ENCODE results near the gene AATK.

The AATK gene

GRCh38 chr17:81190591-81190990 is 24.6 kb upstream of the AATK start:
- POLR2A ChIA-PET = no interaction called here
- no peak overlapping the region for H3K4me3 ChIP-seq (ENCODE audit: low read depth, low read length)
- CTCF ChIA-PET = interaction anchor here (1.0 to 6.6 kb wide), 6 partner anchors 9 to 47 kb away, joined by 3 to 36 read pairs (median 5); no protein-coding TSS in a partner anchor
- DNase-seq (ENCODE audit: low read depth, low spot score) = no peak
- TF ChIP-seq CTCF (IDR thresholded peaks at IDR 0.05; ENCODE audit: insufficient read depth, low read length, missing control alignments) = no peak

GRCh38 chr17:81189670-81190530 is 23.9 kb upstream of the AATK start:
- H3K4me3 ChIP-seq (ENCODE audit: low read depth, low read length) = no peak overlapping the region
- DNase-seq (ENCODE audit: low read depth, low spot score) = no peak
- peak; percentile 6 for TF ChIP-seq CTCF (IDR thresholded peaks at IDR 0.05; ENCODE audit: insufficient read depth, low read length, missing control alignments)
- ChIA-PET CTCF (interaction anchor here (1.0 to 6.6 kb wide), 6 partner anchors 8 to 46 kb away, joined by 3 to 36 read pairs (median 5); no protein-coding TSS in a partner anchor), POLR2A (no interaction called here)

- H3K4me3 ChIP-seq (ENCODE audit: low read depth, low read length) = no peak overlapping the region
- TF ChIP-seq CTCF (IDR thresholded peaks at IDR 0.05; ENCODE audit: insufficient read depth, low read length, missing control alignments) = no peak
- no peak for DNase-seq (ENCODE audit: low read depth, low spot score)
- ChIA-PET CTCF (interaction anchor here (6.6 kb wide), 1 partner anchor 11 kb away, joined by 36 read pairs; no protein-coding TSS in a partner anchor), POLR2A (no interaction called here)
These were observed 23.0 kb upstream of the AATK start for GRCh38 chr17:81189016-81189415.

- ChIA-PET CTCF (interaction anchor here (6.6 kb wide), 1 partner anchor 12 kb away, joined by 36 read pairs; no protein-coding TSS in a partner anchor), POLR2A (no interaction called here)
- no peak for TF ChIP-seq CTCF (IDR thresholded peaks at IDR 0.05; ENCODE audit: insufficient read depth, low read length, missing control alignments)
These were observed 22.4 kb upstream of the AATK start for GRCh38 chr17:81188491-81188840.

GRCh38 chr17:81187586-81188490 is 21.8 kb upstream of the AATK start:
- no peak for DNase-seq (ENCODE audit: low read depth, low spot score)
- POLR2A ChIA-PET = no interaction called here
- no peak overlapping the region for H3K4me3 ChIP-seq (ENCODE audit: low read depth, low read length)
- CTCF ChIA-PET = interaction anchor here (6.6 kb wide), 1 partner anchor 12 kb away, joined by 36 read pairs; no protein-coding TSS in a partner anchor
- TF ChIP-seq CTCF (IDR thresholded peaks at IDR 0.05; ENCODE audit: insufficient read depth, low read length, missing control alignments) = no peak

More at GRCh38 chr17:81188491-81188840, 22.4 kb upstream of the AATK start:
- no peak overlapping the region for H3K4me3 ChIP-seq (ENCODE audit: low read depth, low read length)
- no peak for DNase-seq (ENCODE audit: low read depth, low spot score)
